ENCODE results near the gene ARID3A.

ARID3A gene

DNA sequence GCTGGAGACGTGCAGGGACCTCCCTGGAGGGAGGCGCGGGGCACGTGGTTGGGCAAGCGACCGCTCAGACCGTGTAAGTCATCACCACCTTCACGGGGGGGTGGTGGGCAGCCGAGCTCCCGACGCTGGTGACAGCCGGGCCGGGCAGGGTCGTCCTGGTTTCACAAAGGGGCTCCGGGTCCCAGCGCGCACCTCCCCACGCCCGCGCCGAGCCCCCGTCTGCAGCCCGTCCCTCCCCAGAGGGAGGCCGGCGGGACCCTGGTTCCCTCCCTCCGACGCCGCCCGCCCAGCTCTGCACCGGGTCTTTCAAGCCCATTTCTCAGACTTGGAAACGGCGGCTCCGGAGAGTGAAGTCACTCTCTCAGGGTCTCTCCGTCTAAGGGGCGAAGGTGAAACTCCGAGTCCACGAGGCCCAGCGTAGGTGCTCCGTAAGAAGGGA is 729 bp upstream of the ARID3A start:
- Histone ChIP-seq H3K4me3 (ENCODE audit: insufficient read depth, low read depth, low read length) (peak overlapping the region; percentile 91), H3K36me3 (ENCODE audit: control insufficient read depth, insufficient read depth, low read length) (peaks cover 4% of the 10 kb centered on the region), H3K27me3 (ENCODE audit: control insufficient read depth, insufficient read depth, low read length, poor library complexity, severe bottlenecking) (peaks cover 15% of the 10 kb centered on the region), H3K27ac (ENCODE audit: insufficient read depth, low read depth, low read length, poor library complexity, severe bottlenecking) (no peak overlapping the region), H3K4me1 (ENCODE audit: control insufficient read depth, insufficient read depth, low read length) (peaks cover 6% of the 10 kb centered on the region), H3K9me3 (ENCODE audit: control insufficient read depth, low read length) (no peaks in the 10 kb centered on the region)
- WGBS, 2 experiments: 0 to 1% methylated on average over 39 of the region's 39 CpGs

DNA sequence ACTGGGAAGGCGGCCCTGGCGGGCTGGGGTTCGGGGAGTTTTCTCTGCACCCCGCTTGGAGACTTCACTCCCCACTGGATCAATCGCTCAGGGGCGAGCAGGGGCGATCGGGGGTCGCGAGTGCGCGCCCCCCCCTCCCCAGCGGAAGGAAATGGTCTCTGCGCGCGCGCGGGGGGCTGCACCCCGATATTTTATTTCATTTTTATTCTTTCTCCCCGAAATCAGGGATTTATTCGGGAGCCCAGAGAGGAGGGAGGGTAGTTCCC is 421 bp downstream of the ARID3A start:
- H3K36me3 ChIP-seq (ENCODE audit: control insufficient read depth, insufficient read depth, low read length): peaks cover 9% of the 10 kb centered on the region
- peaks cover 3% of the 10 kb centered on the region for H3K27me3 ChIP-seq (ENCODE audit: control insufficient read depth, insufficient read depth, low read length, poor library complexity, severe bottlenecking)
- 0% methylated on average over 21 of the region's 21 CpGs for WGBS, 2 experiments
- H3K27ac ChIP-seq (ENCODE audit: insufficient read depth, low read depth, low read length, poor library complexity, severe bottlenecking): peak overlapping the region; percentile 60
- H3K9me3 ChIP-seq (ENCODE audit: control insufficient read depth, low read length): no peaks in the 10 kb centered on the region
- peaks cover 6% of the 10 kb centered on the region for H3K4me1 ChIP-seq (ENCODE audit: control insufficient read depth, insufficient read depth, low read length)
- H3K4me3 ChIP-seq (ENCODE audit: insufficient read depth, low read depth, low read length): peak overlapping the region; percentile 91

GRCh38 chr19:926589-927350 is 935 bp downstream of the ARID3A start:
- Histone ChIP-seq H3K36me3 (ENCODE audit: control insufficient read depth, insufficient read depth, low read length) (peaks cover 9% of the 10 kb centered on the region), H3K4me1 (ENCODE audit: control insufficient read depth, insufficient read depth, low read length) (peaks cover 6% of the 10 kb centered on the region), H3K4me3 (ENCODE audit: insufficient read depth, low read depth, low read length) (peak overlapping the region; percentile 91), H3K27me3 (ENCODE audit: control insufficient read depth, insufficient read depth, low read length, poor library complexity, severe bottlenecking) (no peaks in the 10 kb centered on the region), H3K27ac (ENCODE audit: insufficient read depth, low read depth, low read length, poor library complexity, severe bottlenecking) (peak overlapping the region; percentile 60), H3K9me3 (ENCODE audit: control insufficient read depth, low read length) (no peaks in the 10 kb centered on the region)
- WGBS, 2 experiments: 0 to 1% methylated on average over 45 to 52 of the region's 52 CpGs

- Histone ChIP-seq H3K27me3 (ENCODE audit: control insufficient read depth, insufficient read depth, low read length, poor library complexity, severe bottlenecking) (no peaks in the 10 kb centered on the region), H3K27ac (ENCODE audit: insufficient read depth, low read depth, low read length, poor library complexity, severe bottlenecking) (peak overlapping the region; percentile 60), H3K9me3 (ENCODE audit: control insufficient read depth, low read length) (no peaks in the 10 kb centered on the region), H3K4me3 (ENCODE audit: insufficient read depth, low read depth, low read length) (peak overlapping the region; percentile 91), H3K4me1 (ENCODE audit: control insufficient read depth, insufficient read depth, low read length) (peaks cover 9% of the 10 kb centered on the region), H3K36me3 (ENCODE audit: control insufficient read depth, insufficient read depth, low read length) (peaks cover 13% of the 10 kb centered on the region)
- WGBS, 2 experiments: 3 to 4% methylated on average over 10 to 15 of the region's 15 CpGs
Observed at GRCh38 chr19:927351-927779, 1.5 kb downstream of the ARID3A start.

- WGBS, 2 experiments: 60 to 63% methylated on average over 12 of the region's 12 CpGs
- peaks cover 16% of the 10 kb centered on the region for H3K36me3 ChIP-seq (ENCODE audit: control insufficient read depth, insufficient read depth, low read length)
- no peaks in the 10 kb centered on the region for H3K9me3 ChIP-seq (ENCODE audit: control insufficient read depth, low read length)
- H3K27me3 ChIP-seq (ENCODE audit: control insufficient read depth, insufficient read depth, low read length, poor library complexity, severe bottlenecking): no peaks in the 10 kb centered on the region
- H3K4me1 ChIP-seq (ENCODE audit: control insufficient read depth, insufficient read depth, low read length): peaks cover 14% of the 10 kb centered on the region
- peak overlapping the region; percentile 91 for H3K4me3 ChIP-seq (ENCODE audit: insufficient read depth, low read depth, low read length)
- H3K27ac ChIP-seq (ENCODE audit: insufficient read depth, low read depth, low read length, poor library complexity, severe bottlenecking): no peak overlapping the region
Observed at GRCh38 chr19:927780-928401, 2.1 kb downstream of the ARID3A start.

- H3K36me3 ChIP-seq (ENCODE audit: control insufficient read depth, insufficient read depth, low read length): peaks cover 16% of the 10 kb centered on the region
- H3K9me3 ChIP-seq (ENCODE audit: control insufficient read depth, low read length): no peaks in the 10 kb centered on the region
- H3K4me3 ChIP-seq (ENCODE audit: insufficient read depth, low read depth, low read length): no peak overlapping the region
- no peaks in the 10 kb centered on the region for H3K27me3 ChIP-seq (ENCODE audit: control insufficient read depth, insufficient read depth, low read length, poor library complexity, severe bottlenecking)
- peaks cover 22% of the 10 kb centered on the region for H3K4me1 ChIP-seq (ENCODE audit: control insufficient read depth, insufficient read depth, low read length)
- H3K27ac ChIP-seq (ENCODE audit: insufficient read depth, low read depth, low read length, poor library complexity, severe bottlenecking): no peak overlapping the region
- WGBS, 2 experiments: 90 to 92% methylated on average over 18 of the region's 18 CpGs
Observed at GRCh38 chr19:928471-929202, 2.8 kb downstream of the ARID3A start.

- H3K36me3 ChIP-seq (ENCODE audit: control insufficient read depth, insufficient read depth, low read length): peaks cover 21% of the 10 kb centered on the region
- 96 to 97% methylated on average over 51 of the region's 51 CpGs for WGBS, 2 experiments
- H3K4me1 ChIP-seq (ENCODE audit: control insufficient read depth, insufficient read depth, low read length): peaks cover 23% of the 10 kb centered on the region
- H3K27me3 ChIP-seq (ENCODE audit: control insufficient read depth, insufficient read depth, low read length, poor library complexity, severe bottlenecking): no peaks in the 10 kb centered on the region
- no peaks in the 10 kb centered on the region for H3K9me3 ChIP-seq (ENCODE audit: control insufficient read depth, low read length)
- no peak overlapping the region for H3K4me3 ChIP-seq (ENCODE audit: insufficient read depth, low read depth, low read length)
- no peak overlapping the region for H3K27ac ChIP-seq (ENCODE audit: insufficient read depth, low read depth, low read length, poor library complexity, severe bottlenecking)
Observed at GRCh38 chr19:929203-929890, 3.5 kb downstream of the ARID3A start.

- Histone ChIP-seq H3K4me1 (ENCODE audit: control insufficient read depth, insufficient read depth, low read length) (peaks cover 23% of the 10 kb centered on the region), H3K36me3 (ENCODE audit: control insufficient read depth, insufficient read depth, low read length) (peaks cover 21% of the 10 kb centered on the region), H3K27me3 (ENCODE audit: control insufficient read depth, insufficient read depth, low read length, poor library complexity, severe bottlenecking) (no peaks in the 10 kb centered on the region), H3K4me3 (ENCODE audit: insufficient read depth, low read depth, low read length) (no peak overlapping the region), H3K9me3 (ENCODE audit: control insufficient read depth, low read length) (no peaks in the 10 kb centered on the region), H3K27ac (ENCODE audit: insufficient read depth, low read depth, low read length, poor library complexity, severe bottlenecking) (no peak overlapping the region)
- 95 to 97% methylated on average over 6 of the region's 6 CpGs for WGBS, 2 experiments
Observed at GRCh38 chr19:929891-930258, 4.0 kb downstream of the ARID3A start.

DNA sequence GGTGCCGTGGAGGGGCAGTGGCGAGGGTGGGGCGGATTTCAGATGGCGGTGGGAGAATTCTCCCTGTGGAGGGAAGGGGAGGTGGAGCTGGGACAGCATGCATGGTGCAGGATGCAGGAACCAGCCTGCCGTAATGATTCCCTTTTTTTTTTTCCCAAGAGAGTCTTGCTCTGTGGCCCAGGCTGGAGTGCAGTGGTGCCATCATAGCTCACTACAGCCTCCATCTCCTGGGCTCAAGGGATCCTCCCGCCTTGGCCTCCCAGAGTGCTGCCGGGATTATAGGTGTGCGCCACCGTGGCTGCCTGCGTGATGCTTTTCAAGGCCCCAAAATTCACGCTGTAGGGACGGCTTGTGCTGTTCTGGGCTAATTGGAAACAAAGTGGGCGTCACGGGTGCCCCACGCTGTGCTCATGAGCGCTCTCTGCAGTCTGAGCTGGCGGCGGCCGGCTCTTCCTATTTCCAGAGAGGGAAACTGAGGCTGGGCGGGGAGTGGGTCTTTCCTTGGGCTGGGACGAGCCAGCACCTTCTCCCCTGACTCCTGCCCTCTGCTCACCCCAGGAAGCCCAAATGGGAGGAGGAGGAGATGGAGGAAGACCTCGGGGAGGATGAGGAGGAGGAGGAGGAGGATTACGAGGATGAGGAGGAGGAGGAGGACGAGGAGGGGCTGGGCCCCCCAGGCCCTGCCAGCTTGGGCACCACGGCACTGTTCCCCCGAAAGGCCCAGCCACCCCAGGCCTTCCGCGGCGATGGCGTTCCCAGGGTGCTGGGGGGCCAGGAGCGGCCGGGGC is 6.2 kb downstream of the ARID3A start:
- 90 to 91% methylated on average over 32 of the region's 32 CpGs for WGBS, 2 experiments
- Histone ChIP-seq H3K27ac (ENCODE audit: insufficient read depth, low read depth, low read length, poor library complexity, severe bottlenecking) (no peak overlapping the region), H3K4me1 (ENCODE audit: control insufficient read depth, insufficient read depth, low read length) (peaks cover 23% of the 10 kb centered on the region), H3K9me3 (ENCODE audit: control insufficient read depth, low read length) (no peaks in the 10 kb centered on the region), H3K4me3 (ENCODE audit: insufficient read depth, low read depth, low read length) (no peak overlapping the region), H3K36me3 (ENCODE audit: control insufficient read depth, insufficient read depth, low read length) (peaks cover 25% of the 10 kb centered on the region), H3K27me3 (ENCODE audit: control insufficient read depth, insufficient read depth, low read length, poor library complexity, severe bottlenecking) (no peaks in the 10 kb centered on the region)

Measured in ectodermal cell (in vitro differentiated cells).